HL-60 (cell line): Measurements from ENCODE around the gene DCAKD.

Experiments
- DNase-seq, 2 experiments: peaks; one replicate each; pipeline ENCODE4 v3.0.0-alpha.2; 2010 to 2020; ENCODE audit warnings: low read depth in 1 of 2, low spot score in 1 of 2
- H3K27ac ChIP-seq: fragments of 250-450 bp; sonication (Bioruptor Pico); replicated peaks from 2 replicates; pipeline ENCODE4 v1.5.1; 2020; ENCODE audit warnings: mild to moderate bottlenecking, moderate library complexity
- H3K27me3 ChIP-seq: fragments of 250-450 bp; sonication (Bioruptor Pico); 2 replicates; pipeline ENCODE4 v1.5.1; 2021; ENCODE audit warnings: mild to moderate bottlenecking, moderate library complexity; ENCODE audit not compliant: insufficient read depth, poor library complexity, severe bottlenecking
- H3K4me3 ChIP-seq: replicated peaks from 2 replicates; pipeline ENCODE4 v1.5.1; 2011; ENCODE audit warnings: mild to moderate bottlenecking, control low read depth, low read length; ENCODE audit not compliant: insufficient read depth
- CTCF ChIP-seq: IDR thresholded peaks from one replicate; pipeline ENCODE4 v1.5.1; 2011; ENCODE audit warnings: low read length, control low read depth, inconsistent platforms; ENCODE audit not compliant: insufficient read depth
- GABPA ChIP-seq: IDR thresholded peaks from 2 replicates; pipeline ENCODE4 v1.6.1; 2012; ENCODE audit warnings: low read depth
- POLR2AphosphoS5 ChIP-seq: IDR thresholded peaks from 2 replicates; pipeline ENCODE4 v1.6.1; 2012; ENCODE audit warnings: low read depth
- REST ChIP-seq: IDR thresholded peaks from 2 replicates; pipeline ENCODE4 v1.6.1; 2012; ENCODE audit warnings: low read depth; ENCODE audit not compliant: insufficient replicate concordance
- SPI1 ChIP-seq: IDR thresholded peaks from 2 replicates; pipeline ENCODE4 v1.6.1; 2012; ENCODE audit warnings: low read depth, mild to moderate bottlenecking, borderline replicate concordance

The DCAKD gene

GRCh38 chr17:45046537-45047125 is 4.8 kb downstream of the DCAKD start:
- Histone ChIP-seq H3K27me3 (no peaks in the 10 kb centered on the region), H3K27ac (no peak overlapping the region), H3K4me3 (no peak overlapping the region)
- DNase-seq = no peak
- TF ChIP-seq CTCF = no peak
- TF ChIP-seq POLR2AphosphoS5 = no peak
- TF ChIP-seq REST = no peak
- no peak for TF ChIP-seq GABPA
- TF ChIP-seq SPI1 = no peak

GRCh38 chr17:45043813-45044540 is 7.5 kb downstream of the DCAKD start:
- H3K27me3 ChIP-seq = no peaks in the 10 kb centered on the region
- no peak for DNase-seq
- H3K27ac ChIP-seq = no peak overlapping the region
- H3K4me3 ChIP-seq = no peak overlapping the region
- TF ChIP-seq CTCF (no peak), GABPA (no peak), POLR2AphosphoS5 (no peak), REST (no peak)

- no peak for DNase-seq
- Histone ChIP-seq H3K27me3 (no peaks in the 10 kb centered on the region), H3K4me3 (no peak overlapping the region), H3K27ac (no peak overlapping the region)
- no peak for TF ChIP-seq GABPA
- TF ChIP-seq POLR2AphosphoS5 = no peak
- no peak for TF ChIP-seq SPI1
- no peak for TF ChIP-seq CTCF
- TF ChIP-seq REST = no peak
Observed at GRCh38 chr17:45042346-45043120, 8.9 kb downstream of the DCAKD start.
